GM18517 (cell line): ENCODE measurements around the gene CLSTN1.
"Not testable (repeated sequence)": the region's sequence is repeated elsewhere in the genome, so short reads cannot be mapped to it uniquely, and the experiment has no call there.

Experiments used
- ATAC-seq: cut with Tn5 transposase; IDR thresholded peaks from one replicate; pipeline ENCODE4 v1.9.1; 2021; ENCODE audit warnings: mild to moderate bottlenecking, moderate library complexity; ENCODE audit not compliant: unreplicated experiment

The CLSTN1 gene

GRCh38 chr1:9826616-9827015 lies 2.9 kb upstream of the CLSTN1 start:
- no peak for ATAC-seq

- ATAC-seq, result no peak
Observed at GRCh38 chr1:9826087-9826486, 2.3 kb upstream of the CLSTN1 start.

GRCh38 chr1:9825093-9826074 lies 1.6 kb upstream of the CLSTN1 start:
- no peak for ATAC-seq

- no peak for ATAC-seq
Observed at GRCh38 chr1:9824702-9825089, 931 bp upstream of the CLSTN1 start.

GRCh38 chr1:9823693-9823942 lies 147 bp downstream of the CLSTN1 start:
- no peak for ATAC-seq

- no peak for ATAC-seq
Observed at GRCh38 chr1:9822897-9823692, 670 bp downstream of the CLSTN1 start.

GRCh38 chr1:9822490-9822889 lies 1.3 kb downstream of the CLSTN1 start:
- no peak for ATAC-seq

- ATAC-seq, result no peak
Observed at GRCh38 chr1:9821710-9822109, 2.1 kb downstream of the CLSTN1 start.

- no peak for ATAC-seq
Observed at GRCh38 chr1:9820521-9820920, 3.2 kb downstream of the CLSTN1 start.

- no peak for ATAC-seq
Observed at GRCh38 chr1:9817734-9818133, 6.0 kb downstream of the CLSTN1 start.

- ATAC-seq, result no peak
Observed at GRCh38 chr1:9816199-9816598, 7.6 kb downstream of the CLSTN1 start.

- ATAC-seq, result no peak
Observed at GRCh38 chr1:9815150-9815549, 8.6 kb downstream of the CLSTN1 start.

- no peak for ATAC-seq
Observed at GRCh38 chr1:9814619-9815018, 9.1 kb downstream of the CLSTN1 start.

- ATAC-seq, result no peak
Observed at GRCh38 chr1:9811239-9811966, 12.4 kb downstream of the CLSTN1 start.

GRCh38 chr1:9809100-9809510 lies 14.7 kb downstream of the CLSTN1 start:
- ATAC-seq, result no peak

- no peak for ATAC-seq
Observed at GRCh38 chr1:9808459-9808858, 15.3 kb downstream of the CLSTN1 start.

- no peak for ATAC-seq
Observed at GRCh38 chr1:9807541-9807940, 16.2 kb downstream of the CLSTN1 start.

GRCh38 chr1:9805972-9806371 lies 17.8 kb downstream of the CLSTN1 start:
- not testable (repeated sequence) for ATAC-seq

- ATAC-seq, result no peak
Observed at GRCh38 chr1:9805006-9805508, 18.7 kb downstream of the CLSTN1 start.

- ATAC-seq, result not testable (repeated sequence)
Observed at GRCh38 chr1:9803003-9803918, 20.5 kb downstream of the CLSTN1 start.
